NCI-H345 treated with DMSO at 0.1 percent for 48 hours (cell line): ENCODE measurements around the gene BAK1.
"Not testable (repeated sequence)": the region's sequence is repeated elsewhere in the genome, so short reads cannot be mapped to it uniquely, and the experiment has no call there.

Experiments used
- DNase-seq: peaks from one replicate; lab custom pipeline; 2025; ENCODE audit not compliant: unreplicated experiment; lab: John Stamatoyannopoulos, UW

Gene BAK1

GRCh38 chr6:33609019-33609418 lies 28.9 kb upstream of the BAK1 start:
- DNase-seq = no peak

GRCh38 chr6:33607784-33608161 lies 27.7 kb upstream of the BAK1 start:
- no peak for DNase-seq

- DNase-seq = no peak
These were observed 27.2 kb upstream of the BAK1 start for GRCh38 chr6:33607126-33607783.

- DNase-seq = no peak
These were observed 26.6 kb upstream of the BAK1 start for GRCh38 chr6:33606642-33607041.

GRCh38 chr6:33604941-33605854 lies 25.1 kb upstream of the BAK1 start:
- no peak for DNase-seq

GRCh38 chr6:33602180-33602579 lies 22.1 kb upstream of the BAK1 start:
- no peak for DNase-seq

DNA sequence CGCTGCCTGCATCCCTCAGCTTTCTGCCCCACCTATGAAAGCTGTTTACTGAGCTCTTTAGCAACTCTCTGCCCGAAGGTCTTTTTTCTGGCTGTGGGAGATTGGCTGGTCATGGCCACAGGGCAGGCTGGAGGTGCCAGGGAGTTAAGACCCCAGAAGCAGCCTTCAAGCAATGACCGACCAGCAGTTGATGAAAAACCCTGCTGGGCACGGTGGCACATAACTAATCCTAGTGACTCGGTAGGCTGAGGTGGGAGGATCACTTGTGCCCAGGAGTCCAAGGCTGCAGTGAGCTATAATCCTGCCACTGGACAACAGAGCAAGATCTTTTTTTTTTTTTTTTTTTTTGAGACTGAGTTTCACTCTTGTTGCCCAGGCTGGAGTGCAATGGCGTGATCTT lies 20.7 kb upstream of the BAK1 start:
- no peak for DNase-seq

- no peak for DNase-seq
These were observed 19.4 kb upstream of the BAK1 start for GRCh38 chr6:33599413-33599938.

DNA sequence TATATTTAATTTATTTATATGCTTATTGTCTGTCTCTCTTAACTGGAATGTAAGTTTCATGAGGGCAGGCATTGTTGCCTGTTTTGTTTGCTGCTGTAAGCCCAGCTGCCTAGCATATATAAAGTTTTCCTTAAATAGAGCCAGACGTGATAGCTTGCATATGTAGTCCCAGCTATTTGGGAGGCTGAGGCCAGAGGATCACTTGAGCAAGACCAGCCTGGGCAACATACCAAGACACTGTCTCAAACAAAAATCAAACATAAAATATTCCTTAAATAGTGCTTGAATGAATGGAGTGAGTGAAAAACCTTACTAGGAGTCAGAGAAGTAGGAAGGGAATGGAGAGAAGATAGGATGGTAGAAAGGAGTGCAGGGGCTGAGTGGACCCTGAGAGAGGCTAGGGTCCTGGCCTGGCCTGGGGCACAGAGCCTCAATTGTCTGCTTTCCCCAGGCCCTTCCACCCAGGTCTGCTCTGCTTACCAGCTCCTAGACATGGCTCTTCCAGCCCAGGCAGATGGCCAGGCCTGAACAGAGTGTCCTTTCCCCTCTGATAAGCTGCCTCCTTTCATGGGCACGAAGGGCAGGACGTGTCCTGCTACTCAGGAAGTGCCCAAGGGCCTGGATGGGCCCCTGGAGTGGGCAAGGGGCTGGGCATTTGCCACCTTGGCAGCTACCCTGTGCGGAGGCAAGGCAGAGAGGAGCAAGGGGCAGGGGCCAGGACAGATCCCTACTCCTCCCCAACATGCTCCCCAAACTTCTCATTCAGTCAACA lies 17.7 kb upstream of the BAK1 start:
- no peak for DNase-seq

GRCh38 chr6:33596894-33597293 lies 16.8 kb upstream of the BAK1 start:
- not testable (repeated sequence) for DNase-seq

GRCh38 chr6:33595001-33595846 lies 15.1 kb upstream of the BAK1 start:
- DNase-seq = no peak

GRCh38 chr6:33593414-33593727 lies 13.3 kb upstream of the BAK1 start:
- DNase-seq = no peak

DNA sequence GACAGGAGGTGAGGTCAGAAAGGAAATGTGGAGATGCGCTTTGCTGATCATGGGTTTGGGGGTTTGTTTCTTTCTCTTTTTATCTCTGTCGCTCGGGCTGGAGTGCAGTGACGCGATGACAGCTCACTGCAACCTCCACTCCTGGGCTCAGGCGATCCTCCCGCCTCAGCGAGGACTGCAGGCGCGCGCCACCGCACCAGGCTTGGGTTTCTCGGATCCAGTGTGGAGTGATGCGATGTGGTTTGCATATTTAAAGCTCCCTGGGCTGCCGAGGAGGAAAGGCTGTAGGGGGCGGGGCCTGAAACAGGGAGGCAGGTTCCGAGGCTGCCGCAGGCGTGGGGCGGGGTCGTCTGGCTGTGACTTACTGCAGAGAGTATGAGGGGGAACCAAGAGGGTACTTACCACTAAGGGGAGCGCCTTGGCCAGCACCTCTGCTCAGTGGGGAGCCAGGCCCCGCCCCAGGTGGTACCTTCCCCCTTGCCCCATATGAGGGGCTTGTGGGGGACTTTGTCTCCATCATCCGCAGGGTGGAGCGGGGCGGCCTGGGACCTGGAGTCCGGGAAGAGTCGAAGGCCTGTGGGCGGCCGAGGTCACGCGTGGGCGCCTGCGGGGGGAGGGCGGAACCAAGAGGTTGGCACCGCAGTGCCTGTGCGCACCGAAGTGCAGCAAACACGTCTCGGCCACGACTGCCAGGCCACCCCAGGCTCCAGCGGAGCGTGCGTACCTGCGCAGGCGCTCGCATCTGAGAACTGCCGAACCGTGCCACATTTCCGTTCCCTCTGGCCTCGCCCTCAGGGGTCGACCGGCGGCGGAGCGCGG lies 12.7 kb upstream of the BAK1 start:
- no peak for DNase-seq

GRCh38 chr6:33592280-33592594 lies 12.2 kb upstream of the BAK1 start:
- no peak for DNase-seq

DNA sequence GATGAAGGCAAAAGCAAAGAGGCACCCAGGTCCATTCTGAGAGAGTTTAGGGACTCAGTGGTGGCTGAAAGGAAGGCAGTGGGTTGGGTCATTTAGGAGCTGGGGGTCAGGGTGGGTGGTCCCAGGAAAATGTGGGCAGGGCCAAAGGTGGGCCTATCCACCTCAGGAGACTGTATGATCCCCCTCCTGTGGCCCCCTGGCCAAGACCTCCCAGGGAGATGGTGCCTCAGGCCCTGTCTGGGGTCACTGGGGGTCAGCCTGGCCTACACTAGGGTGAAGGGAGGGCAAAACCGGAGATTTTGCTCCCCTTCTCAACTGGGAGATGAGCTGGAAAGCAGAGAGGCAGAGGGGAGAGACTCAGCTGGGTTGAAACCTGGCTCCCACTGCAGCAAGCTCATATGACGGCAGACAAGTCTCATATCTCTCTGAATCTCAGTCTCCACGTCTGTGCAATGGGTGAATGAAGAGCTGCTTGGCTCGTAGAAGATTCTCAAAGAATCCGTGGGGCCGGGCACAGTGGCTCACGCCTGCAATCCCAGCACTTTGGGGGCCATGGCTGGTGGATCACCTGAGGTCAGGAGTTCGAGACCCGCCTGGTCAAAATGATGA lies 11.5 kb upstream of the BAK1 start:
- no peak for DNase-seq

- no peak for DNase-seq
These were observed 10.6 kb upstream of the BAK1 start for GRCh38 chr6:33590531-33591198.

DNA sequence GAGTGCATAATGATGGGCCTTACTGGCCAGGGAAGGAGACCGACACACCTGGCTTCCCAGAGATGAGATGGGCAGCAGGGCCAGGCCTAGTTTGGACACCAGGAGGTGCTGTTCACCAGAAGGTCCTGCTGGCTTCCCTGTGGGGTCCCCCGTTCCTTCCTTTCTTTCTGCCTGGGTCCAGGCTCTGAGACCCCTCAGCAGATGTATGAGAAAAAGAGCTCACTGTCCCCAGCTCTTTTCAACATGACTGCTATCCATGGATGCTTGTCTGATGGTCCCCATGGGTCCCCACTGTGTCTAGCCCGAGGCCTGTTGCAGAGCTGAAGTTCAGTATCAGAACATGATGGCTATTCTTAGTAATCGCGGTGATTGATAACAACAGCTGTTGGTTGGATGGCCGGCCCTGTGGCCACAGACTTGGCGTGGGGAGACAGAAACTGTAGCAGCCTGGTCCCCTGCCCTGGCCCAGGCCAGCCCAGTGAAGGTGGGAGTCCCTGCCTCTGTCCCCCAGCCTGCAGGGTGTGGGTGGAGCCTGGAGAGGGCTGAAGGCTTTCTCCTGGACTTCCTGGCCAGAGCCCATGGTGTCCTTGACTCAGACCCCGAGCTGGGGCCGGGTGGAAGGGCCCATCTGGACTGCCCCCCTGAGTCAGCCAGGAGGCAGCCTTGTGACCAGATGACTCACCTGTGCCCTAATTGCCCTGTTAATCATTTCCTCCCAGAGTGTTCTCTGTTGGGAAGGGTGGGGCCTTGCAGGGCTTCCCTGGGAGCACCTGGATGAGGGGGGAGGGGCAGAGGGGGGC lies 9.9 kb upstream of the BAK1 start:
- no peak for DNase-seq

DNA sequence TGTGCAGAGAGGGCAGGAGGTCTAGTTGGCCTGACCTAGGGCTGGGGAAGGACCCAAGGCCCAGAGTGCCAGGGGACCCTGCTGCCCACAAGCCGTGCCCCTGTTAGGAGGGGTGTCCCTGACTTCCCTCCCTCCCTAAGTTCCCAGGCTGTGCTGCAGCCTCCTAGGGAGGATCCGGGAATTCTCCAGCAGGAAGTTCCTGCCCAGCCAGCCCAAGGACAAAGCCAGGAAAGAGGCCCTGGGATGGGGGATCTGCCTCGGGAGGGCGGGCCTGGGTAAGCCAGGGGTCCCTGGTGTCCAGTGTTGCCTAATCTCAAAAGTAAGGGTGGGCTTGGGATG lies 9.3 kb upstream of the BAK1 start:
- no peak for DNase-seq
